ENCODE measurements around the gene KLHL2. TPM values are rescaled to one million over a fixed set of nuclear protein-coding genes. Genes with fewer than 3 reads are reported as not detected.
"Not testable (repeated sequence)": the region's sequence is repeated elsewhere in the genome, so short reads cannot be mapped to it uniquely, and the experiment has no call there.

The KLHL2 gene
- total and polyA plus RNA-seq, 2 donors (not counting 3 experiments of a cell fraction or from before 2014, with no cell fraction given): 9.9 to 22.1 TPM

DNA sequence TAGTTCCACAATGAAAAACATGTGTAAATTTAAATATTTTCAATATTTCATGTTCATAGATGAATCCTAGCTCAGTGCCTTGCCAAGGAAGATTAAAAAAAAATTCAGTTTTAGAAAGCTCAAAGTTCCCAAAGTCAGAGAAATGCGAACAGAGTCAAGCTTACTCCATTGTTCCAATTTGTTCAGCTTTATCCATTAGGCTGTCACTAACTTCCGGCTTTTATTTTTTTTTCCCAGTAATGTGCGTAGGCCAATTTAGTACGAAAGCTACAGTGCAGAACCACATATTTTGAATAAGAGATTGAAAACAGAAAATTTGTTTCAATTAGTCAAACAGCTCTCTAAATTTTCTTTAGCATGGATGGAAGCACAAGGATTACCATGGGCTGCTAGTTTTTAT, 23.1 kb upstream of the KLHL2 start:
- no peaks in the 10 kb centered on the region for H4K20me1 ChIP-seq (replicated peaks; ENCODE audit: control insufficient read depth, extremely low read depth, insufficient read depth, low read length)
- no peak overlapping the region for H3K4me2 ChIP-seq (ENCODE audit: insufficient read depth, low read length)
- no peak overlapping the region for H3K9ac ChIP-seq (replicated peaks; ENCODE audit: extremely low read depth, insufficient read depth, low read length)
- BruUV-seq (replicated peaks): no TSS peak
- FAIRE-seq: no peak
- no peaks in the 10 kb centered on the region for H3K4me1 ChIP-seq (ENCODE audit: control insufficient read depth, extremely low read depth, insufficient read depth, low read length)
- H3K9me1 ChIP-seq (replicated peaks; ENCODE audit: control insufficient read depth, extremely low read depth, insufficient read depth, low read length): no peaks in the 10 kb centered on the region
- no peak overlapping the region for H3K4me3 ChIP-seq (replicated peaks in 1 of 3; ENCODE audit: insufficient read depth in 1 of 3, low read depth in 1 of 3, low read length in 3 of 3)
- DNase-seq (ENCODE audit: low read depth, low spot score): peak; percentile 3
- ChIA-PET CTCF (interaction anchor here (1.3 to 1.8 kb wide), 2 partner anchors 10 to 14 kb away, joined by 3 to 5 read pairs; no protein-coding TSS in a partner anchor), POLR2A (interaction anchor here (0.6 kb wide), 1 partner anchor 63 kb away, joined by 3 read pairs; no protein-coding TSS in a partner anchor)
- no peak overlapping the region for H3K27ac ChIP-seq (ENCODE audit: insufficient read depth, low read depth, low read length)
- dilution Hi-C loops (cut with MboI; ENCODE audit: extremely low pct_ligation_motif_present, low sequenced_read_pairs): no loop called here
- H3K36me3 ChIP-seq (ENCODE audit: control insufficient read depth in 2 of 2, extremely low read depth in 1 of 2, insufficient read depth in 2 of 2, low read length in 2 of 2): no peaks in the 10 kb centered on the region
- H3K79me2 ChIP-seq (ENCODE audit: control insufficient read depth, insufficient read depth, low read length): no peaks in the 10 kb centered on the region
- intact Hi-C loops (cut with micrococcal nuclease): no loop called here
- H3K27me3 ChIP-seq (ENCODE audit: control insufficient read depth in 2 of 2, insufficient read depth in 2 of 2, low read length in 2 of 2): no peaks in the 10 kb centered on the region
- no peak overlapping the region for H2AFZ ChIP-seq (ENCODE audit: low read depth, low read length)
- H3K9me3 ChIP-seq (replicated peaks; ENCODE audit: control insufficient read depth, insufficient read depth, low read length): no peaks in the 10 kb centered on the region
- TF ChIP-seq, protein P1, sequence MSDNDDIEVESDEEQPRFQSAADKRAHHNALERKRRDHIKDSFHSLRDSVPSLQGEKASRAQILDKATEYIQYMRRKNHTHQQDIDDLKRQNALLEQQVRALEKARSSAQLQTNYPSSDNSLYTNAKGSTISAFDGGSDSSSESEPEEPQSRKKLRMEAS (IDR thresholded peaks at IDR 0.05; ENCODE audit: insufficient read depth, insufficient read length): no peak
- no peak for TF ChIP-seq EZH2 (IDR thresholded peaks at IDR 0.05; ENCODE audit: borderline replicate concordance, low read depth, low read length, severe bottlenecking)
- TF ChIP-seq MYC (IDR thresholded peaks at IDR 0.05; ENCODE audit: low read depth, low read length): no peak
- TF ChIP-seq, protein P2, sequence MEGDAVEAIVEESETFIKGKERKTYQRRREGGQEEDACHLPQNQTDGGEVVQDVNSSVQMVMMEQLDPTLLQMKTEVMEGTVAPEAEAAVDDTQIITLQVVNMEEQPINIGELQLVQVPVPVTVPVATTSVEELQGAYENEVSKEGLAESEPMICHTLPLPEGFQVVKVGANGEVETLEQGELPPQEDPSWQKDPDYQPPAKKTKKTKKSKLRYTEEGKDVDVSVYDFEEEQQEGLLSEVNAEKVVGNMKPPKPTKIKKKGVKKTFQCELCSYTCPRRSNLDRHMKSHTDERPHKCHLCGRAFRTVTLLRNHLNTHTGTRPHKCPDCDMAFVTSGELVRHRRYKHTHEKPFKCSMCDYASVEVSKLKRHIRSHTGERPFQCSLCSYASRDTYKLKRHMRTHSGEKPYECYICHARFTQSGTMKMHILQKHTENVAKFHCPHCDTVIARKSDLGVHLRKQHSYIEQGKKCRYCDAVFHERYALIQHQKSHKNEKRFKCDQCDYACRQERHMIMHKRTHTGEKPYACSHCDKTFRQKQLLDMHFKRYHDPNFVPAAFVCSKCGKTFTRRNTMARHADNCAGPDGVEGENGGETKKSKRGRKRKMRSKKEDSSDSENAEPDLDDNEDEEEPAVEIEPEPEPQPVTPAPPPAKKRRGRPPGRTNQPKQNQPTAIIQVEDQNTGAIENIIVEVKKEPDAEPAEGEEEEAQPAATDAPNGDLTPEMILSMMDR (IDR thresholded peaks at IDR 0.05; ENCODE audit: extremely low read depth in 1 of 2, insufficient read depth in 1 of 2, low read depth in 1 of 2, low read length in 2 of 2): no peak
- TF ChIP-seq GATA2 (IDR thresholded peaks at IDR 0.05; ENCODE audit: insufficient read depth, insufficient read length, low read depth, low read length): no peak
- TF ChIP-seq FOS (IDR thresholded peaks at IDR 0.05; ENCODE audit: borderline replicate concordance, insufficient read depth, low read length): no peak
- TF ChIP-seq POLR2A (IDR thresholded peaks at IDR 0.05; ENCODE audit: low read depth, low read length): no peak
- TF ChIP-seq POLR2AphosphoS5 (IDR thresholded peaks at IDR 0.05; ENCODE audit: insufficient read depth, low read depth, low read length): no peak
- TF ChIP-seq JUN (IDR thresholded peaks at IDR 0.05; ENCODE audit: borderline replicate concordance, insufficient read depth, insufficient read length, low read depth): no peak

DNA sequence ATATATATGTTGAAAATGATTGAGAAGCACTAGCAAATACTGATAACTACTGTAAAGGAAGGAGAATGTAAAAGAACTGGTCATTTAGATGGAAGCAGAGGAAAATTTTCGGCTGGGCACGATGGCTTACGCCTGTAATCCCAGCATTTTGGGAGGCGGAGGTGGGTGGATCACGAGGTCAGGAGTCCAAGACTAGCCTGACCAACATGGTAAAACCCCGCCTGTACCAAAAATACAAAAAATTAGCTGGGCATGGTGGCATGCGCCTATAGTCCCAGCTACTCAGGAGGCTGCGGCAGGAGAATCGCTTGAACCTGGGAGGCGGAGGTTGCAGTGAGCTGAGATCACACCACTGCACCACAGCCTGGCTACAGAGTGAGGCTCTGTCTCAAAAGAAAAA, 22.4 kb upstream of the KLHL2 start:
- FAIRE-seq; H3K27ac ChIP-seq (ENCODE audit: insufficient read depth, low read depth, low read length); DNase-seq (ENCODE audit: low read depth, low spot score); intact Hi-C loops (cut with micrococcal nuclease); H3K4me3 ChIP-seq (replicated peaks in 1 of 3; ENCODE audit: insufficient read depth in 1 of 3, low read depth in 1 of 3, low read length in 3 of 3); H3K9me1 ChIP-seq (replicated peaks; ENCODE audit: control insufficient read depth, extremely low read depth, insufficient read depth, low read length); dilution Hi-C loops (cut with MboI; ENCODE audit: extremely low pct_ligation_motif_present, low sequenced_read_pairs); H3K4me1 ChIP-seq (ENCODE audit: control insufficient read depth, extremely low read depth, insufficient read depth, low read length); H3K36me3 ChIP-seq (ENCODE audit: control insufficient read depth in 2 of 2, extremely low read depth in 1 of 2, insufficient read depth in 2 of 2, low read length in 2 of 2); BruUV-seq (replicated peaks); H3K79me2 ChIP-seq (ENCODE audit: control insufficient read depth, insufficient read depth, low read length); H3K27me3 ChIP-seq (ENCODE audit: control insufficient read depth in 2 of 2, insufficient read depth in 2 of 2, low read length in 2 of 2); POLR2A ChIA-PET; H4K20me1 ChIP-seq (replicated peaks; ENCODE audit: control insufficient read depth, extremely low read depth, insufficient read depth, low read length); H3K9me3 ChIP-seq (replicated peaks; ENCODE audit: control insufficient read depth, insufficient read depth, low read length); H2AFZ ChIP-seq (ENCODE audit: low read depth, low read length); H3K4me2 ChIP-seq (ENCODE audit: insufficient read depth, low read length); H3K9ac ChIP-seq (replicated peaks; ENCODE audit: extremely low read depth, insufficient read depth, low read length): not testable (repeated sequence)
- CTCF ChIA-PET: interaction anchor here (1.3 to 1.8 kb wide), 2 partner anchors 10 to 13 kb away, joined by 3 to 5 read pairs; no protein-coding TSS in a partner anchor

Data from endothelial cell of umbilical vein (primary cell).